ENCODE data around the gene TNFAIP6. TPM values are rescaled to one million over a fixed set of nuclear protein-coding genes. Genes with fewer than 3 reads are reported as not detected.

TNFAIP6 gene
- total and polyA plus RNA-seq, 2 donors (not counting 1 experiment from before 2014, with no cell fraction given), result 28.5 to 53.8 TPM

DNA sequence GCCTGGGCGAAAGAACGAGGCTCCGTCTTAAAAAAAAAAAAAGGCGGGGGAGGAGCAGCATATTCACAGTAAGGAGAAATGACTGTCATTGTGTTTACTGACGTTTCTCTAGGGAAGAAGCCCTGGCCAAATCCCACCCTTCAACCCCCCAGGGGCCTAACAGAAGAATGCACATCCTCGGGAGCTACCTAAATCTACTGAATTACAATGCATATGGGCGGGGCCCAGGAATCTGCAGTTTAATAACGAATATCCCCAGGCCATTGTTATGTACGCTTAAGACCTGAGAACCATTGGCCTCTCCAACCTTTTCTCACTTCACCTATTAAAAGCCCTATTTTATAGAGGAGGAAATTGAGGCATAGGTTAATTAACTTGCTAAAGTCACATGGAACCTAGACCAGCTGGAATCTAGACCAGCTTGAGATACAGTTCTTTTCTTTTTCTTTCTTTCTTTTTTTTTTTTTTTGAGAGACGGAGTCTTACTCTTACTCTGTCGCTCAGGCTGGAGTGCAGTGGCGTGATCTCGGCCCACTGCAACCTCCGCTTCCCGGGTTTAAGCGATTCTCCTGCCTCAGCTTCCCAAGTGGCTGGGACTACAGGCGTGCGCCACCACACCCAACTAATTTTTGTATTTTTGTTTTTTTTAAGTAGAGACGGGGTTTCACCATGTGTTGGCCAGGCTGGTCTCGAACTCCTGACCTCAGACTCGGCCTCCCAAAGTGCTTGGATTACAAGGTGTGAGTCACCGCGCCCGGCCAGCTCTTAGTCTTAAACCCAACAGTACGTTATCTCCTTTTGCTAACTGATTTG is 51.6 kb downstream of the TNFAIP6 start:
- Histone ChIP-seq H3K9ac (ENCODE audit: insufficient read depth, low read length) (no peak overlapping the region), H3K4me2 (ENCODE audit: extremely low read depth, insufficient read depth, low read length) (peak overlapping the region; percentile 83), H3K27me3 (ENCODE audit: control insufficient read depth, insufficient read depth, low read length) (no peaks in the 10 kb centered on the region), H3K79me2 (ENCODE audit: control insufficient read depth, insufficient read depth, low read length) (peaks cover 34% of the 10 kb centered on the region), H3K4me3 (replicated peaks in 1 of 4; ENCODE audit: control extremely low read depth in 1 of 4, insufficient read depth in 1 of 4, low read depth in 3 of 4, low read length in 4 of 4) (peak overlapping the region in 3 of 4 experiments; percentile 82 to 100 (median 99)), H3K36me3 (ENCODE audit: control insufficient read depth, insufficient read depth, low read length) (peaks cover 3% of the 10 kb centered on the region), H3K9me3 (ENCODE audit: control insufficient read depth, insufficient read depth, low read depth, low read length) (no peaks in the 10 kb centered on the region), H4K20me1 (ENCODE audit: control insufficient read depth, extremely low read depth, insufficient read depth, low read length) (no peaks in the 10 kb centered on the region), H2AFZ (ENCODE audit: low read length) (peak overlapping the region; percentile 93), H3K4me1 (ENCODE audit: control insufficient read depth, extremely low read depth, insufficient read depth, low read length) (no peaks in the 10 kb centered on the region), H3K27ac (ENCODE audit: insufficient read depth, low read length) (peak overlapping the region; percentile 74)
- no peak for DNase-seq (ENCODE audit: low read depth in 2 of 2)
- TF ChIP-seq, protein P1, sequence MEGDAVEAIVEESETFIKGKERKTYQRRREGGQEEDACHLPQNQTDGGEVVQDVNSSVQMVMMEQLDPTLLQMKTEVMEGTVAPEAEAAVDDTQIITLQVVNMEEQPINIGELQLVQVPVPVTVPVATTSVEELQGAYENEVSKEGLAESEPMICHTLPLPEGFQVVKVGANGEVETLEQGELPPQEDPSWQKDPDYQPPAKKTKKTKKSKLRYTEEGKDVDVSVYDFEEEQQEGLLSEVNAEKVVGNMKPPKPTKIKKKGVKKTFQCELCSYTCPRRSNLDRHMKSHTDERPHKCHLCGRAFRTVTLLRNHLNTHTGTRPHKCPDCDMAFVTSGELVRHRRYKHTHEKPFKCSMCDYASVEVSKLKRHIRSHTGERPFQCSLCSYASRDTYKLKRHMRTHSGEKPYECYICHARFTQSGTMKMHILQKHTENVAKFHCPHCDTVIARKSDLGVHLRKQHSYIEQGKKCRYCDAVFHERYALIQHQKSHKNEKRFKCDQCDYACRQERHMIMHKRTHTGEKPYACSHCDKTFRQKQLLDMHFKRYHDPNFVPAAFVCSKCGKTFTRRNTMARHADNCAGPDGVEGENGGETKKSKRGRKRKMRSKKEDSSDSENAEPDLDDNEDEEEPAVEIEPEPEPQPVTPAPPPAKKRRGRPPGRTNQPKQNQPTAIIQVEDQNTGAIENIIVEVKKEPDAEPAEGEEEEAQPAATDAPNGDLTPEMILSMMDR (conservative IDR thresholded peaks at IDR 0.05 in 1 of 2, IDR thresholded peaks at IDR 0.05 in 1 of 2; ENCODE audit: low read depth in 1 of 2, low read length in 2 of 2), result no peak
- no peak for TF ChIP-seq EZH2 (IDR thresholded peaks at IDR 0.05; ENCODE audit: low read length, missing control alignments)

DNA sequence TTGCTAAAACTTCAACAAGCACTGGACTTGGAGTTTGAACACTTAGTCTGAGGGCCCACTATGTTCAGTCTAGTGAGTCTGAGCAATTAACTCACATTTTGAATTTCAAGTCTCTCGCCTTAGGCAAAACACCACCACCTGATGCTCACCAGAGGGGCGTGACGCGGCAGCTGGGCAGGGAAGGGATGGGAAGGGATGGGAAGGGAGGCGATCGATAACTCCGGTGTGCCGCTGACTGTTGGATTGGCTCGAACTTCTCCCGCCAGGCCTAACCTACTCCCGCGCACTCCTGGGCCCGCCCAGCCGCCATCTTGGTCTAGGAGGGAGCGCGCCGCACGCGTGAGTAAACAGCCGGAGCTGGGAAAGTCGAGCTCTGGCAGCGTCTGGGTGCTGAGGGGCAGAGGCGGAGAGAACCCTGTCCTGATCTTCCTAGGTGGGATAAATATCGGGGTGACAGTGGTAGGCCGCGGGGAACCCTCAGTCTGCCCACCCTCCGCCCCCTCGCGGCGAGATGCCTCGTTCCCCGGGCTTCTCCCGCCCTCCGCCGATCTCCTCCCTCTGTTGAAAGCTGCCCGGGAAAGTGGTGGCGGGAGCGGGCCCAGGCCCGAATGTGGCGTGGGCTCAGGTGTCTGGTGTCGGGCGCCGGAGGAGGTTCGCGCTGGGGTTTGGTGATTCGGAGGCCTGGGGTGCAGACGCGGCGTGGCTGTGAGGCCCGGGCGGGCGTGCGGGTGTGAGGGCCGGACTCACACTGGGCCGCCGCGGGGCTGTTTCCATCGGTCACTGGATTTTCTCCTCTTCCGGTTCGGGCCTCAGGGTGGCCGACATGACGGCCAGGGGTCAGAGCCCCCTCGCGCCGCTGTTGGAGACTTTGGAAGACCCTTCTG is 52.5 kb downstream of the TNFAIP6 start, which contains the start of gene RIF1:
Gene RIF1 (plus strand): TSS at position 302 of the 884 bp plus-strand sequence. CDS start 522 bp downstream, at position 824.
- H2AFZ ChIP-seq (ENCODE audit: low read length), result peak within 1 kb of the TSS; percentile 93
- H3K4me2 ChIP-seq (ENCODE audit: extremely low read depth, insufficient read depth, low read length), result peak within 1 kb of the TSS; percentile 83
- peak within 1 kb of the TSS; percentile 82 to 100 (median 99) for H3K4me3 ChIP-seq (replicated peaks in 1 of 4; ENCODE audit: control extremely low read depth in 1 of 4, insufficient read depth in 1 of 4, low read depth in 3 of 4, low read length in 4 of 4)
- H3K9ac ChIP-seq (ENCODE audit: insufficient read depth, low read length), result peak within 1 kb of the TSS; percentile 79
- no peaks in the 10 kb centered on the region for H3K27me3 ChIP-seq (ENCODE audit: control insufficient read depth, insufficient read depth, low read length)
- H3K79me2 ChIP-seq (ENCODE audit: control insufficient read depth, insufficient read depth, low read length), result peaks cover 37% of the 10 kb centered on the region
- DNase-seq (ENCODE audit: low read depth in 2 of 2), result peak; percentile 92 to 95
- TF ChIP-seq, protein P1 (conservative IDR thresholded peaks at IDR 0.05 in 1 of 2, IDR thresholded peaks at IDR 0.05 in 1 of 2; ENCODE audit: low read depth in 1 of 2, low read length in 2 of 2), result peak; percentile 65 to 67
- TF ChIP-seq EZH2 (IDR thresholded peaks at IDR 0.05; ENCODE audit: low read length, missing control alignments), result no peak
- peak within 1 kb of the TSS; percentile 74 for H3K27ac ChIP-seq (ENCODE audit: insufficient read depth, low read length)
- no peaks in the 10 kb centered on the region for H3K9me3 ChIP-seq (ENCODE audit: control insufficient read depth, insufficient read depth, low read depth, low read length)
- H3K4me1 ChIP-seq (ENCODE audit: control insufficient read depth, extremely low read depth, insufficient read depth, low read length), result no peaks in the 10 kb centered on the region
- peaks cover 5% of the 10 kb centered on the region for H3K36me3 ChIP-seq (ENCODE audit: control insufficient read depth, insufficient read depth, low read length)
- no peaks in the 10 kb centered on the region for H4K20me1 ChIP-seq (ENCODE audit: control insufficient read depth, extremely low read depth, insufficient read depth, low read length)

GRCh38 chr2:151410485-151410834 is 53.1 kb downstream of the TNFAIP6 start:
- Histone ChIP-seq H3K9me3 (ENCODE audit: control insufficient read depth, insufficient read depth, low read depth, low read length) (no peaks in the 10 kb centered on the region), H4K20me1 (ENCODE audit: control insufficient read depth, extremely low read depth, insufficient read depth, low read length) (no peaks in the 10 kb centered on the region), H3K79me2 (ENCODE audit: control insufficient read depth, insufficient read depth, low read length) (peaks cover 37% of the 10 kb centered on the region), H3K27ac (ENCODE audit: insufficient read depth, low read length) (peak overlapping the region; percentile 74), H3K4me1 (ENCODE audit: control insufficient read depth, extremely low read depth, insufficient read depth, low read length) (no peaks in the 10 kb centered on the region), H3K4me2 (ENCODE audit: extremely low read depth, insufficient read depth, low read length) (peak overlapping the region; percentile 81), H2AFZ (ENCODE audit: low read length) (peak overlapping the region; percentile 93), H3K27me3 (ENCODE audit: control insufficient read depth, insufficient read depth, low read length) (no peaks in the 10 kb centered on the region), H3K9ac (ENCODE audit: insufficient read depth, low read length) (peak overlapping the region; percentile 79), H3K36me3 (ENCODE audit: control insufficient read depth, insufficient read depth, low read length) (peaks cover 5% of the 10 kb centered on the region), H3K4me3 (replicated peaks in 1 of 4; ENCODE audit: control extremely low read depth in 1 of 4, insufficient read depth in 1 of 4, low read depth in 3 of 4, low read length in 4 of 4) (peak overlapping the region; percentile 82 to 100 (median 99))
- DNase-seq (ENCODE audit: low read depth in 2 of 2), result peak in 1 of 2 donors; percentile 25
- TF ChIP-seq, protein P1 (conservative IDR thresholded peaks at IDR 0.05 in 1 of 2, IDR thresholded peaks at IDR 0.05 in 1 of 2; ENCODE audit: low read depth in 1 of 2, low read length in 2 of 2), result no peak
- TF ChIP-seq EZH2 (IDR thresholded peaks at IDR 0.05; ENCODE audit: low read length, missing control alignments), result no peak
